Motor neuron (in vitro differentiated cells): ENCODE data around the gene PRRC1. TPM values are rescaled to one million over a fixed set of nuclear protein-coding genes. Genes with fewer than 3 reads are reported as not detected.
"Not testable (repeated sequence)": the region's sequence is repeated elsewhere in the genome, so short reads cannot be mapped to it uniquely, and the experiment has no call there.

ENCODE experiments used
- ATAC-seq, 8 experiments: fragments of 200-7000 bp; cut with Tn5 transposase; replicated peaks in 6 of 8; 2 replicates each; pipeline ENCODE4 v1.8.0; 2021; ENCODE audit warnings: mild to moderate bottlenecking in 8 of 8, moderate library complexity in 8 of 8
- H3K27ac ChIP-seq, 2 donors: fragments of 250-450 bp; sonication (Bioruptor Pico); 2 replicates each; pipeline ENCODE4 v1.9.0; 2021; ENCODE audit warnings: antibody characterized with exemption in 2 of 2, mild to moderate bottlenecking in 2 of 2, moderate library complexity in 1 of 2
- H3K4me1 ChIP-seq, 2 donors: fragments of 250-450 bp; sonication (Bioruptor Pico); replicated peaks in 1 of 2; 2 replicates each; pipeline ENCODE4 v1.6.1; 2021; ENCODE audit warnings: antibody characterized with exemption in 2 of 2, mild to moderate bottlenecking in 2 of 2, moderate library complexity in 1 of 2
- H3K4me3 ChIP-seq, 5 donors: fragments of 250-450 bp; sonication (Bioruptor Pico); 2 replicates each; pipeline ENCODE4 v1.9.0; 2021; ENCODE audit warnings: antibody characterized with exemption in 5 of 5, mild to moderate bottlenecking in 5 of 5, moderate library complexity in 4 of 5
- WGBS, 10 experiments: fragments of 450-650 bp; shearing (Covaris generic); methylation state at CpG; one replicate each; pipeline ENCODE4 v1.0.0; 2022; 5-methylcytosine and 5-hydroxymethylcytosine counted together
- in situ Hi-C, 9 experiments: fragments of 400-800 bp; cut with MboI; loops; one replicate each; pipeline ENCODE4 v1.15.0; 2021; ENCODE audit warnings: low sequenced_read_pairs in 9 of 9, low pct_unique_long_range_greater_than_20kb in 2 of 9; ENCODE audit not compliant: unreplicated experiment in 9 of 9
- total RNA-seq, 8 experiments: library from RNA; unstranded; fragments of 300-600 nt; gene quantifications; 2 replicates each; pipeline versions ENCODE4 v1.2.3 to v1.2.4, GENCODE V29; 2022

The PRRC1 gene
- total RNA-seq, 8 experiments from 2014 or later: 41.2 to 107 (median 56.2) TPM

DNA sequence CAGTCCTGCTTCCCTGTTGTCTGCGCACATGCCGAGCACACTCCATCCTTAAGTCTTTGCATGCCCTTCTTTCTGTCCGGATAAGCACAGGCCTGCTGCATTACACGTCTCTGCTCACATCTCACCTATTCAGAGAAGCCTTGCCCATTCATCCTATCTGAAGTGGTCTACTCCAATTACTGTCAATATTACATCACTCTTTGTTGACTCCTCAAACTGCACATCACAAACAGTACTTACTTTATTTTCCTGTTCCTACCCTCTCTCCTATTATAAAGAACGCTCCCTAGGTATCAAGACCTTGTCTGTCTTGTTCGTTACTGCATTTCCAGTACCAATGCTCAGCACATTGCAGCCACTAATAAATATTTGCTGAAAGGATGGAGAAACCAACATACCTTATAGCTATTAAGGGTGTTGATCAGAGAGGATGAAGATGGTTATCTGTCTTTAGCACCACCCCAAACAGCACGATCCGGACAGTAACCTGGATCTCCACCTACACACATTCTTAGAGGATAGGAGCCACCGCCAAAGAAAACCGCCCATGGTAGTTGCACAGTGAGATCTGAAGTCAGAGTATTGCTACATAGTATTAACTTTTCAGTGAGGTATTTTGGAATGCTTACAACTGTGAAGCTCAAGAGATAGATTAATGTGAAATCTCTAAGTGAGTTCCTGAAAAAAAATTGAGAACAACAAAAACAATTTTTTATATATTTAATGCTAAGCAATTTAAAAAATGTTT lies 1.6 kb upstream of the PRRC1 start:
- in situ Hi-C loops: no loop called here

DNA sequence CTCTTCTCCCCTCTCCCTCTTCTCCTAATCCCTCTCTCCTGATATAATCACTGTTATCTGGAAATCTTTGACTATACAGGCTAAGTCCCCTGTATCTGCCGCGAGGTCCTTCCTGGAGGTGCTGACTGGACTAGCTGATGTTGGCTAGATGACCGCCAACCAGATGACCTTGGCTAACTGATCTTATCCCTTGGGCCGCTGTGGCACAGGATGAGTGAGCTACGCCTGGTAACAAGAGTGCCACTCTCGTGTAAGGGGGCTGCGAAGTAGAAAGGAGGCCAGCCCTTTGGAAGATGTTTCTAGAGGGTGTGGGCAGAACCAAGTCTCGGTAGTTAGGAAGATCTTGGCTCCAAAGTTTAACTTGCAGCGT lies 345 bp upstream of the PRRC1 start:
- peak overlapping the region in 1 of 2 donors; percentile 3 for H3K27ac ChIP-seq

More for the DNA sequence above, 1.6 kb upstream of the PRRC1 start:
- no peak overlapping the region for H3K27ac ChIP-seq
- H3K4me3 ChIP-seq: no peak overlapping the region
- WGBS, 10 experiments: 85 to 100% (median 98%) methylated on average over 2 to 9 of the region's 10 CpGs; no CpG with 5 or more reads in 1 of the 10 experiments
- H3K4me1 ChIP-seq: peaks cover 3 to 13% of the 10 kb centered on the region in 2 donors
- ATAC-seq: no peak

DNA sequence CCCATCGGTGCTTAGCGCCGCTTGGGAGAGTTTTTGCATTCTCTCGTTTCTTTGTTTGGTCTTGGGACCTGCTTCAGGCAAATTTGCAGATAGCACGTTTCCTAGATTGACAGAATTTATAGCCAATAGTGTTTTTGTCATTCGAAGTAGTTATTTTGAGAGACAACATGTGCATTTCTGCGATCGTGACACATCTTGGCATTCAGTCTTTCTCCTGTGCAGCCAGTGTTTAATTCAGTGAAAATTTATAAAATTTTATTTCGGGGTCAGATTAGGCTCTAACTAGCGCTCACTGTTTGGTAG lies 830 bp downstream of the PRRC1 start:
- 0 to 17% (median 3%) methylated on average over 1 to 10 of the region's 10 CpGs; no CpG with 5 or more reads in 2 of the 10 experiments for WGBS, 10 experiments
- Histone ChIP-seq H3K4me1 (peaks cover 3 to 13% of the 10 kb centered on the region in 2 donors), H3K27ac (peak overlapping the region; percentile 90 to 97), H3K4me3 (peak overlapping the region; percentile 71 to 100 (median 98))
- no peak for ATAC-seq
- in situ Hi-C loops: no loop called here

More for the DNA sequence above, 345 bp upstream of the PRRC1 start:
- Histone ChIP-seq H3K4me3 (peak overlapping the region; percentile 71 to 100 (median 98)), H3K4me1 (peaks cover 3 to 13% of the 10 kb centered on the region in 2 donors)
- in situ Hi-C loops: no loop called here
- WGBS, 10 experiments: 3 to 78% (median 49%) methylated on average over 3 to 4 of the region's 9 CpGs; no CpG with 5 or more reads in 5 of the 10 experiments
- peak in 7 of 8 experiments; percentile 7 to 48 (median 44) for ATAC-seq

DNA sequence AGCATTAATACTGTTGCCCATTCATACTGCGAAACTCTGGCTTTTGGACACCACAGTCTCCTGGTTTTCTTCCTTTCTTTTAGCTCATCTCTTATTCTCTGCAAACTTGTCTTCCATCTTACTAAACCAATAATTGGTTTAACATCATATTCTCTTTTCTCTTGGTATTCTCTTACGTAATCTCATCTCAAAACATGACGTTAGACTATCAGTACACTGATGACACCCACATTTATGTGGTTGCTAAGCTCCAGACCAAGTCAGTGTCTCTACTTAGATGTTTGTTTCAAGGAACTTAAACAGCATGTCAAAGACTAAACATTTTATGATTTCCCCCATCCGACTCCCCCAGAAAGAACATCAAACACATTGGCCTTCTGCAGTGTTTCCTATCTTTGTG lies 2.1 kb downstream of the PRRC1 start:
- 74 to 100% (median 89%) methylated on average over 2 to 4 of the region's 4 CpGs for WGBS, 10 experiments
- Histone ChIP-seq H3K4me3 (peak overlapping the region in 4 of 5 donors; percentile 71 to 100 (median 98)), H3K4me1 (peaks cover 3 to 13% of the 10 kb centered on the region in 2 donors), H3K27ac (no peak overlapping the region)
- in situ Hi-C loops: no loop called here
- no peak for ATAC-seq

DNA sequence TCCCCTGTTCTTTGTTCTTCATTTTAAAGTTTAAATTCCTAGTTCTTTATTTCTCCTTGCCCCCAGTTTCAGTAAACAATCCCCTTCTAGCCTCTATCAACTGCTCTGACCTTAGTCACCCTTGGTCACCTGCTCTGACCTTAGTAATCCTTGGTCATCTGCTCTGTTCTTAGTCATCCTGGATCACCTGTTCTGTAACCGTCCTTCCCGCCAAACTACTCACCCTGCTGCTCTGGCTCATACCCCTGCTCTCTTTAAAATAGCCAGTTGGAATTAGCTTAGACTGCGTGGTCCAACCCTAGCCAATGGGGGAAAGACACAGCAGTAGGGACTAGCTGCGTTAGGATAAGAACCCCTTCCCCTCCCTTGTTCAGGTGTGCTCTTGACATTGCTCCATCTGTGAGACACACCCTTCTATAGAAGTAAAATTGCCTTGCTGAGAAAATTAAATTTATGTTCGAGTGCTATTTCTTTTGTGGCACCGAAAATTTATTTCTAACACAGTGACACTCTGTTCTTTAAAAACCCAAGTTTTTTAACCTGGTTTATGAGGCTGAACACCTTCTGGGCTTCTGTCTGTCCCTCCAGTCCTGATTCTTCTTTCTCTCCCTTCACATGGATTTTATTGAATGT lies 3.8 kb downstream of the PRRC1 start:
- H3K27ac ChIP-seq: no peak overlapping the region
- in situ Hi-C loops: no loop called here
- peaks cover 3 to 13% of the 10 kb centered on the region in 2 donors for H3K4me1 ChIP-seq
- ATAC-seq: no peak
- no peak overlapping the region for H3K4me3 ChIP-seq
- WGBS, 10 experiments: 90 to 100% (median 96%) methylated on average over 2 to 6 of the region's 6 CpGs; no CpG with 5 or more reads in 1 of the 10 experiments

DNA sequence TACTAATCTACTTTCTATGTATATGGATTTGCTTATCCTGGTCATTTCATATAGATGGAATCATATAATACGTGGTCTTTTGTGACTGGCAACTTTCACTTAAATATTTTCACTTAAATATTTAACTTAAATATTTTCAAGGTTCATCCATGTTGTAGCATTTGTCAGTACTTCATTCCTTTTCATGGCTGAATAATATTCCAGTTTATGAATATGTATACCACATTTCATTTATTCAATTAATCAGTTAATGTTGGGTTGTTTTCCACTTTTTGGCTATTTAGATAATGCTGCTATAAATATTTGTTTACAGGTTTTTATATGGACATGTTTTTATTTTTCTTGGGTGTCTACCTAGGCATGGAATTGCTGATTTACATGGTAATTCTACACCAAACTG lies 7.7 kb downstream of the PRRC1 start:
- Histone ChIP-seq H3K27ac (no peak overlapping the region), H3K4me3 (no peak overlapping the region), H3K4me1 (no peaks in the 10 kb centered on the region)
- no peak for ATAC-seq
- in situ Hi-C loops: no loop called here
- WGBS, 10 experiments: 100% methylated on average over 1 of the region's 1 CpG; no CpG with 5 or more reads in 2 of the 10 experiments

DNA sequence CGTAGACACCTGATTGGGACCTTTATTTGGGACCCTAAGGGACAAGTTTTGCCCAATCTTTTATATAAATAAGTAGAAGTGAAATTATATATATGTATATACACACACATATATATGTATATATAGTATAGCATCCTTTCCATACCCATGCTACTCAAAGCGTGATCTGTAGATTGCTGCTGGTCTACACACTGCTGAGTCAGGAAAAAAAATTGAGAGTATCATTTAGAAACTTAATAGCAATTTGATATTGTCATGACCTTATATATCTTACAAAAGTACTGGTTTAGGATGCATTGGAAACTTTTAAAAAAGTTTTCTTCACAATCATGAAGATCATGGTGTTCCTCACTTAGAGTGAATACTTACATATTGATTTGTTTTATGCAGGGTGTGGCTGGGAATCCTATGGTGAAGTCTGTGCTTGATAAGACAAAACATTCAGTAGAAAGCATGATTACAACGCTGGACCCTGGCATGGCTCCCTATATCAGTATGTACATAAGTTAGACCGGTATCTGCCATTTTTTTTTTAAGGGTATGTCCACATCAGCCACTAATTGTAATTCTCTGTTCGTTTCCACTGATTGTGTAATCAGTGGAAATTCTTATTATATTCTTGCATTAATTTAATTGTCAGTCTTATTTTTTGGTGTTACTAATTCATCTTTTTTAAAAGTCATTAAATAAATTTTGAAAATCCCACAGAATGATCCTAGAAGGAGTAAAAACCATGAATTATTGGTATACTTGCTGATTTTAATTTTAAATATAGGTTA lies 12.7 kb downstream of the PRRC1 start:
- ATAC-seq: peak in 3 of 8 experiments; percentile 42 to 93 (median 74)
- Histone ChIP-seq H3K4me1 (no peaks in the 10 kb centered on the region), H3K27ac (no peak overlapping the region), H3K4me3 (no peak overlapping the region)
- WGBS, 10 experiments: 42 to 100% (median 96%) methylated on average over 2 to 5 of the region's 5 CpGs
- in situ Hi-C loops: no loop called here

DNA sequence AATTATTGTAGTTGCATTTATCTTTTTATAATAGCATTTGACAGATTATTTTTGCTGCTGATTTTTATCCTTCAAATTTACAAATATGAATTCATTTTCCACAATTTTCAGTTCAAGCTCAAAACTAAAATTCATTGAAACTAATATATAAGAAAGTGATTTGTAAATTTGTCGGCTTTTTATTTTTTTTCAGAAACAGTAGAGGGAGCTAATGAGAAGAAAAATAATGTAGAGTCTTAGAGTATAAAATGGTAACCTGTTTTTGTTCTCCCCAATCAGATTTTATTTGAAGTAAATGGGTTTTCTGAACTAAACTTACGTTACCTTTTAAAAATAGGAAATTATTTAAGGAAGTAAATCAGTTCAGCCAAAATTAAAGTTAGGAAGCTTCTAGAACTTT lies 19.2 kb downstream of the PRRC1 start:
- H3K4me1 ChIP-seq: no peaks in the 10 kb centered on the region
- in situ Hi-C loops: no loop called here
- H3K27ac ChIP-seq: no peak overlapping the region
- ATAC-seq: no peak
- H3K4me3 ChIP-seq: no peak overlapping the region
- WGBS, 10 experiments: 75 to 100% (median 97%) methylated on average over 1 to 2 of the region's 2 CpGs; no CpG with 5 or more reads in 1 of the 10 experiments

DNA sequence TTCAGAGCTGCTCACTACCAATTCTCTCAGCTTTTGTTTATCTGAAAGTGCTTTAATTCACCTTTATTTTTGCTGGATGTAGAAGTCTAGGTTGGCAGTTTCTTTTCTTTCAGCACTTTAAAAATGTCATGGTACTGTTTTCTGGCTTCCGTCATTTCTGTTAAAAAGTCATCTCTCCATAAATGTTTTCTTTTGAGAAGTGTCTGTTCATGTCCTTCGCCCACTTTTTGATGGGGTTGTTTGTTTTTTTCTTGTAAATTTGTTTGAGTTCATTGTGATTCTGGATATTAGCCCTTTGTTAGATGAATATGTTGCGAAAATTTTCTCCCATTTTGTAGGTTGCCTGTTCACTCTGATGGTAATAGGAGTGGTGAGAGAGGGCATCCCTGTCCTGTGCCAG lies 23.1 kb downstream of the PRRC1 start:
- ATAC-seq, in situ Hi-C loops, H3K4me3 ChIP-seq, H3K4me1 ChIP-seq, H3K27ac ChIP-seq: not testable (repeated sequence)
- 88 to 100% (median 100%) methylated on average over 1 to 3 of the region's 3 CpGs; no CpG with 5 or more reads in 1 of the 10 experiments for WGBS, 10 experiments

DNA sequence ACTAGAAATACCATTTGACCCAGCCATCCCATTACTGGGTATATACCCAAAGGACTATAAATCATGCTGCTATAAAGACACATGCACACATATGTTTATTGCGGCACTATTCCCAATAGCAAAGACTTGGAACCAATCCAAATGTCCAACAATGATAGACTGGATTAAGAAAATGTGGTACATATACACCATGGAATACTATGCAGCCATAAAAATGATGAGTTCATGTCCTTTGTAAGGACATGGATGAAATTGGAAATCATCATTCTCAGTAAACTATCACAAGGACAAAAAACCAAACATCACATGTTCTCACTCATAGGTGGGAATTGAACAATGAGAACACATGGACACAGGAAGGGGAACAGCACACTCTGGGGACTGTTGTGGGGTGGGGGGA lies 27.8 kb downstream of the PRRC1 start:
- H3K27ac ChIP-seq, H3K4me3 ChIP-seq, H3K4me1 ChIP-seq, in situ Hi-C loops, ATAC-seq: not testable (repeated sequence)
- no CpG with 5 or more reads among the region's 1 CpG for WGBS, 10 experiments

DNA sequence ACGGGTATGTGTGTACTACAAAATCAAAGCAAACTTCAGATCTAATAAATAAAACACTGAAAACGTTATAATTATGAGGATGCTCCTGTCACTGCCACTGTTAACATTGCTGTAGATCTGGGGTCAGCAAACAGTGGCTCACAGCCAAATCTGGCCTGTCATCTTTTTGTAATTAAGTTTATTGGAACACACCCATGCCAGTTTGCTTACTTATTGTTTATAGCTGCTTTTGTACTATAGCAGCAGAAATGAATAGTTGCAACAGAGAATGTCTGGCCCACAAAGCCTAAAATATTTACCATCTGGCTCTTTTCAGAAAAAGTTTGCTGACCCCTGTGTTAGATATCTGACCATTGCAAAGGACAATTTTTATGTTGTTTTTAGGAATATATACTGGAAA lies 32.1 kb downstream of the PRRC1 start:
- 13 to 94% (median 67%) methylated on average over 1 to 2 of the region's 2 CpGs; no CpG with 5 or more reads in 3 of the 10 experiments for WGBS, 10 experiments
- no peak overlapping the region for H3K4me3 ChIP-seq
- peak in 1 of 8 experiments; percentile 23 for ATAC-seq
- in situ Hi-C loops: no loop called here
- H3K4me1 ChIP-seq: no peaks in the 10 kb centered on the region
- H3K27ac ChIP-seq: no peak overlapping the region

DNA sequence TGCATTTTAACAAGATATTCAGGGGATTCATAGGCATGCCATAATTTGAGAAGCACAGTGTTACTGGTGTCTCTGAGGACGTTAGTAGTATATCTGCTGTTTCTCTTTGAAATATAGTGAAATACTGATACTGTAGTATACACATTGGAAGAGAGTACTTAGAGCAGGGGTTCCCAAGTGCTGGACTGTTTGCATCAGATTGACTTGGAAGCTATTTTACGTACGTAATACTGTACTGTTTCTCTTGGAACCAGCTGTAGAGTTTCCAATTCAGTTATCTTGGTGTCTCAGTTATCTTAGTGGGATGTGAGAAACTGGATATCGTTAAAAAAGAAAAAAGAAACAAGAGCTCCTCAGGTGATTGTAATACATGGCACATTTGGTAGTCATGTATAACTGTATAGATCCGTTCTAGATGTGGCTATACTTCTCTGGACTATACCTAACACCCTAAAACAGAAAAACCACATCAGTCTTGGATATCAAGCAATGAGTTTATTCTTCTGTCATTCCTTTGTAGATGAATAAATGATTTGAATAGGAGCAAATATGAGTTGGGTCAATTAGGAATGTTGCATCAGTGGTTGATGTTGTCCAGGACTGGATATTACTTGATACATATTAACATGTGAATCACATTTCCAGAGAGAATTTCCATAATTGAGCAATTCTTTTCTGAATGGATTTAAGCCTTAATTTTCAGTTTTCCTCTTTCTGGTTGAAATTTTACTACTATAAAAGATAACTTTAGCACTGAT lies 33.4 kb downstream of the PRRC1 start:
- WGBS, 10 experiments: 83 to 100% (median 94%) methylated on average over 1 to 5 of the region's 5 CpGs; no CpG with 5 or more reads in 1 of the 10 experiments

More for the DNA sequence above, 33.4 kb downstream of the PRRC1 start:
- no peak overlapping the region for H3K4me3 ChIP-seq
- in situ Hi-C loops: loop anchor here in 6 of 9 experiments (25.0 kb wide), 6 partner anchors 186 to 1286 kb away; no protein-coding TSS in a partner anchor
- no peak overlapping the region for H3K27ac ChIP-seq
- peak in 1 of 8 experiments; percentile 29 for ATAC-seq
- no peaks in the 10 kb centered on the region for H3K4me1 ChIP-seq
